Suprapubic skin (tissue), 3 donors: ENCODE measurements around the gene PDE7B.

Experiments
- EP300 ChIP-seq: sonication (generic); formaldehyde crosslinking; IDR thresholded peaks from one replicate; pipeline ENCODE4 v1.6.1; 2017; ENCODE audit warnings: antibody characterized with exemption
- TF ChIP-seq, protein P1 (sequence below), 2 donors: fragments of 200-600 bp in 1 of 2; fragments of 450-650 bp in 1 of 2; sonication (generic) in 1 of 2; IDR thresholded peaks; one replicate each; pipeline ENCODE4 v1.5.1; 2016 to 2019; ENCODE audit warnings: antibody characterized with exemption in 2 of 2, mild to moderate bottlenecking in 1 of 2, moderate library complexity in 1 of 2

DNA sequence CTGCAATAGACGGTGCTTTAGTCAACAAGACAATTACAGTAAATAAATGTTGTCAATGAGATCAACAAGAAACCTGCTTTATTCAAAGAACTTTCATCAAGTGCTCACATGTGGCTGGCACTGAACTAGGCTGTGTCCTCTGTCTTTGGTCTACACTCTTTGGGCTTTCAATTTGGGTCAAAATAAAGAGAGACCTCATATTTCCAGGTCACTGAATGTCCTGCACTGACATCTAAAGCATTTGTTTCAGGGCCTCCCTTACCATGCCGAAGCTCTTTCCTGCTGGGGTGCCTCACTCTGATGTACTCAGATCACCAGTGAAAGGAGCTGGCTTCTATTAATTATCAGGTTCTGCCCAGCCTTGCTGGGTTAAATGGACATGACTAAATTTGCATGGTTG lies 32.0 kb downstream of the PDE7B start:
- no peak for TF ChIP-seq EP300
- TF ChIP-seq, protein P1, sequence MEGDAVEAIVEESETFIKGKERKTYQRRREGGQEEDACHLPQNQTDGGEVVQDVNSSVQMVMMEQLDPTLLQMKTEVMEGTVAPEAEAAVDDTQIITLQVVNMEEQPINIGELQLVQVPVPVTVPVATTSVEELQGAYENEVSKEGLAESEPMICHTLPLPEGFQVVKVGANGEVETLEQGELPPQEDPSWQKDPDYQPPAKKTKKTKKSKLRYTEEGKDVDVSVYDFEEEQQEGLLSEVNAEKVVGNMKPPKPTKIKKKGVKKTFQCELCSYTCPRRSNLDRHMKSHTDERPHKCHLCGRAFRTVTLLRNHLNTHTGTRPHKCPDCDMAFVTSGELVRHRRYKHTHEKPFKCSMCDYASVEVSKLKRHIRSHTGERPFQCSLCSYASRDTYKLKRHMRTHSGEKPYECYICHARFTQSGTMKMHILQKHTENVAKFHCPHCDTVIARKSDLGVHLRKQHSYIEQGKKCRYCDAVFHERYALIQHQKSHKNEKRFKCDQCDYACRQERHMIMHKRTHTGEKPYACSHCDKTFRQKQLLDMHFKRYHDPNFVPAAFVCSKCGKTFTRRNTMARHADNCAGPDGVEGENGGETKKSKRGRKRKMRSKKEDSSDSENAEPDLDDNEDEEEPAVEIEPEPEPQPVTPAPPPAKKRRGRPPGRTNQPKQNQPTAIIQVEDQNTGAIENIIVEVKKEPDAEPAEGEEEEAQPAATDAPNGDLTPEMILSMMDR (IDR thresholded peaks at IDR 0.05) = no peak
